Psoas muscle (tissue), 8 donors: ENCODE results near the gene MACO1. TPM values are rescaled to one million over a fixed set of nuclear protein-coding genes. Genes with fewer than 3 reads are reported as not detected.
A peak's percentile ranks its signal among the peaks of the same experiment; 100 is the strongest.

Experiments used
- ATAC-seq, 4 donors: fragments of 200-7000 bp; cut with Tn5 transposase; one replicate each; pipeline ENCODE4 v1.9.1; 2020; ENCODE audit warnings: moderate library complexity in 3 of 4, mild to moderate bottlenecking in 2 of 4
- DNase-seq, 2 donors: peaks; one replicate each; pipeline ENCODE4 v3.0.0-alpha.2; 2020
- H3K27ac ChIP-seq: fragments of 200-600 bp; one replicate; pipeline ENCODE4 v1.8.0; 2022
- H3K27me3 ChIP-seq, 3 donors: fragments of 200-600 bp in 1 of 3; one replicate each; pipeline versions ENCODE4 v1.6.1 to v1.8.0; 2013 to 2022; ENCODE audit warnings: low read length in 2 of 3, mild to moderate bottlenecking in 2 of 3, moderate library complexity in 1 of 3; ENCODE audit not compliant: insufficient read depth in 3 of 3
- H3K36me3 ChIP-seq, 2 donors: fragments of 200-600 bp in 1 of 2; one replicate each; pipeline versions ENCODE4 v1.6.1 to v1.8.0; 2013 to 2022; ENCODE audit warnings: low read depth in 1 of 2, mild to moderate bottlenecking in 1 of 2, moderate library complexity in 1 of 2; ENCODE audit not compliant: insufficient read depth in 1 of 2
- H3K4me1 ChIP-seq: fragments of 200-600 bp; one replicate; pipeline ENCODE4 v1.8.0; 2022
- H3K4me3 ChIP-seq: fragments of 200-600 bp; one replicate; pipeline ENCODE4 v1.8.0; 2022; ENCODE audit warnings: mild to moderate bottlenecking
- H3K9me3 ChIP-seq: fragments of 200-600 bp; one replicate; pipeline ENCODE4 v1.8.0; 2022
- CTCF ChIP-seq: fragments of 200-600 bp; IDR thresholded peaks from one replicate; pipeline ENCODE4 v1.8.0; 2022; ENCODE audit warnings: antibody characterized with exemption
- WGBS, 3 donors: extraction: QIAGEN DNeasy Blood & Tissue Kit; methylation state at CpG; one replicate each; pipeline versions ENCODE4 v1.1.6 to v1.1.7; 2013; 5-methylcytosine and 5-hydroxymethylcytosine counted together
- intact Hi-C, 2 donors: fragments of 100-400 bp; cut with DNase I; formaldehyde crosslinking; loops; one replicate each; pipeline versions ENCODE4 v1.11.0 to v1.14.2; 2022
- polyA plus RNA-seq, 3 donors: library from polyadenylated mRNA; stranded (reverse); fragments of 200-250 nt; gene quantifications; one replicate each; pipeline ENCODE4 v1.2.3, GENCODE V29; 2013
- total RNA-seq, 4 donors: library from RNA; stranded (reverse); fragmentation: NEBNext Ultra II Directional in 2 of 4; extraction: Animal tissue kit (Norgen Biotek cat#: 25700) in 2 of 4; gene quantifications; one replicate each; pipeline versions ENCODE4 v1.2.1 to v1.2.4, GENCODE V29; 2021 to 2023
- donor health status: healthy with polysubstance abuse.
- donor health status: DM: no; HTN: no; CAD: no; lungs with moderate emphysema.
- donor health status: Bipolar disorder and iron deficiency.
- donor health status: healthy.
- donor health status: DM: yes; HTN: yes; CAD: no.
- donor health status: DM: no; HTN: no; CAD: no.
- donor health status: DM: no; HTN: no; CAD: no.
- donor health status: DM: yes; HTN: yes; CAD: no.

Gene MACO1
- total and polyA plus RNA-seq, 7 donors: 8.8 to 49.7 (median 31.1) TPM

DNA sequence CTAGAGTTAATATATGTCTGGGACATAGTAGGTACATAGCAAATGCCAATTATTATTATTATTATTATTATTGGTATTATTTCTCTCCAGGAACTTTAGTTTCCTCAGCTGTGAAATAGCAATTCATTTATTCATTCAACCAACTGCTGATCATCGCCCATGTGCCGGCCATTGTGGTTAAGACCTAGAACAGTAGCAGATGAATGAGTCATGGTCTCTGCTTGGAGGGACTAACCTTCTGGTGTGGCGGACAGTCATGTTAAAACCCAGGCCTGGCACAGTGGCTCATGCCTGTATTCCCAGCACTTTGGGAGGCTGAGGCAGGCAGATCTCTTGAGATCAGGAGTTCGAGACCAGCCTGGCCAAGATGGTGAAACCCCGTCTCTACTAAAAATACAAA is 88.9 kb downstream of the MACO1 start:
- no peaks in the 10 kb centered on the region for H3K36me3 ChIP-seq
- no peak for TF ChIP-seq CTCF
- H3K9me3 ChIP-seq: no peaks in the 10 kb centered on the region
- intact Hi-C loops: loop anchor here (5.0 kb wide), 2 partner anchors 117 to 232 kb away; no protein-coding TSS in a partner anchor
- DNase-seq (no peak), ATAC-seq (no peak)
- H3K4me3 ChIP-seq: no peak overlapping the region
- 86 to 95% (median 89%) methylated on average over 5 of the region's 5 CpGs for WGBS, 3 donors
- no peaks in the 10 kb centered on the region for H3K27me3 ChIP-seq
- H3K27ac ChIP-seq: no peak overlapping the region
- no peaks in the 10 kb centered on the region for H3K4me1 ChIP-seq

DNA sequence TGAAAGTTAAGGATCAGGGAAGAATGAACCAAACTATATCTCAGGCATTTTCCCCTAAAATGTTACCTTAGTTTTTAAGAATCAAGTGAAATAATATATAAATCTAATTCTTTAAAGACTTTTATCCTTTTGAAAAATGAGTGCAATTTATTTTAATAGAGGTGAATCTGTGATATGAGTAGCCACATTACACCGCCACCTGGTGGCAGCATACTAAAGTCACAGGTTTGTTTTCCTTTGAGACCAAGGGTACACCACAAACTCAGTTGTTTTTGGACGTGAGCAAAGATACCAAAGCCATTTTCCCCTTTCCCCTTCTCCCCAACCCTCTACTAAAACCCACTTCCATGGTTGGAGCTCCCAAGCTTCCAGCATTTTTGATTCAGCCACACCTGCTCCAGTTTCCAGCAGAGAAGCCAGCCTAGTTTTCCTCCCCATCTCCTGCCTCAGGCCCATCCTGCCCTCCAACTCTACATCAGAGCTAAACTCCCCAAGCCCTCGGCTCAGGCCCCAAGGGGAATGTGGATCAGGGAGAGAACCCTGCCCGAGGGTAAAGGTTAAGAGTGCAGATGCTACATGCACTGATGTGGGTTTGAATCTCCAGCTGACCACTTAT is 89.9 kb downstream of the MACO1 start:
- Histone ChIP-seq H3K27me3 (peaks cover 0 to 3% (median 0%) of the 10 kb centered on the region in 3 donors), H3K36me3 (no peaks in the 10 kb centered on the region), H3K4me3 (no peak overlapping the region), H3K27ac (no peak overlapping the region), H3K9me3 (no peaks in the 10 kb centered on the region), H3K4me1 (no peaks in the 10 kb centered on the region)
- TF ChIP-seq CTCF: peak; percentile 91
- DNase-seq: peak; percentile 62 to 72
- WGBS, 3 donors: 16 to 23% (median 18%) methylated on average over 4 of the region's 4 CpGs
- intact Hi-C loops: loop anchor here (5.0 kb wide), 1 partner anchor 118 kb away; no protein-coding TSS in a partner anchor
- ATAC-seq: peak; percentile 45 to 85 (median 58)

GRCh38 chr1:25522031-25522655 is 91.4 kb downstream of the MACO1 start:
- Histone ChIP-seq H3K27me3 (peaks cover 0 to 3% (median 0%) of the 10 kb centered on the region in 3 donors), H3K4me3 (no peak overlapping the region), H3K27ac (no peak overlapping the region), H3K9me3 (no peaks in the 10 kb centered on the region), H3K4me1 (no peaks in the 10 kb centered on the region), H3K36me3 (no peaks in the 10 kb centered on the region)
- DNase-seq: no peak
- WGBS, 3 donors: 69 to 91% (median 78%) methylated on average over 5 of the region's 5 CpGs
- no peak for ATAC-seq
- intact Hi-C loops: loop anchor here (5.0 kb wide), 1 partner anchor 120 kb away; no protein-coding TSS in a partner anchor
- TF ChIP-seq CTCF: no peak

- intact Hi-C loops: loop anchor here (5.0 kb wide), 1 partner anchor 121 kb away; no protein-coding TSS in a partner anchor
- no peak overlapping the region for H3K4me3 ChIP-seq
- WGBS, 3 donors: 76 to 82% (median 77%) methylated on average over 8 to 10 of the region's 10 CpGs
- DNase-seq: no peak
- ATAC-seq: no peak
- no peaks in the 10 kb centered on the region for H3K4me1 ChIP-seq
- H3K27ac ChIP-seq: no peak overlapping the region
- peaks cover 0 to 3% (median 0%) of the 10 kb centered on the region in 3 donors for H3K27me3 ChIP-seq
- H3K9me3 ChIP-seq: no peaks in the 10 kb centered on the region
- H3K36me3 ChIP-seq: no peaks in the 10 kb centered on the region
- TF ChIP-seq CTCF: no peak
Observed at GRCh38 chr1:25523542-25523941, 92.8 kb downstream of the MACO1 start.
